ENCODE results near the gene MS4A10.
"Not testable (repeated sequence)": the region's sequence is repeated elsewhere in the genome, so short reads cannot be mapped to it uniquely, and the experiment has no call there.

The MS4A10 gene

GRCh38 chr11:60785136-60785535 lies at the start of gene MS4A10:
MS4A10 (plus strand) TSS chr11:60785333; CDS start chr11:60790336, 5,003 bp downstream.
- DNase-seq, result no peak

DNA sequence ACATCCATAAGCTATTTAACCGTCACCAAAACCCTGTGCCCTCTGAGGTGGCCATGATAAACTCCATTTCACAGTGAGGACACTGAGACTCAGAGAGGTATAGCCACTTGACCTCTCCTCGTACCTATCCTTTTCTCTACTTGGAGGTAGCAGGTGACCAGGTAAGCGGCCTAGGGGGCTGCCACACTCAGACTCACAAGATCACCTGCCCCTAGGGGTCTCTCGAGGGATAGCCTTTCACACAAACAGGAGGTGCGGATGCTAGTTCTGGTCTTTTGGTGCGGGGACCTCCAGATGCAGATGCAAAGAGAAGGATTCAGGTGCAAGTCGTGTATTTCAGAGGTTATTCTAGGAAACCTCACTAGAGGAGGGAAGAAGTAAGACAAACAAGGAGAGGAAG lies 46.0 kb upstream of the MS4A10 start:
- DNase-seq, result no peak

GRCh38 chr11:60740573-60740972 lies 44.6 kb upstream of the MS4A10 start:
- DNase-seq, result no peak

DNA sequence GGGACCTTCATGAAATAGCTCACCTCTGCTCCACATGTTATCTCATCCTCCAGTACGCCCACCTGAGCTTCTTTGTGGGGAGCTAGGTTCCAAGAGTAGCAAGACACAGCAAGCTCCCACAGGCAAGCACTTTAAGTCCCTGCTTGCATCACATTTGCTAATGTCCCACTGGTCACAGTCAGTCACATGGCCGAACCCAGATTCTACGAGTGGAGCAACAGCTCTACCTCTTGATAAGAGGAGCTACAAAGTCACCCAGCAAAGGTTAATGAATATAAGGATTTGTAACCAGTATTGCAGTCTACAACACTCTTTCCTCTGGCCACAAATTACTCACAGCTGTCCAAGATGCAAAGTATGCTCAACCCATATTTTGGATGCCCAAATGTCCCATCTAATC lies 43.7 kb upstream of the MS4A10 start:
- no peak for DNase-seq

DNA sequence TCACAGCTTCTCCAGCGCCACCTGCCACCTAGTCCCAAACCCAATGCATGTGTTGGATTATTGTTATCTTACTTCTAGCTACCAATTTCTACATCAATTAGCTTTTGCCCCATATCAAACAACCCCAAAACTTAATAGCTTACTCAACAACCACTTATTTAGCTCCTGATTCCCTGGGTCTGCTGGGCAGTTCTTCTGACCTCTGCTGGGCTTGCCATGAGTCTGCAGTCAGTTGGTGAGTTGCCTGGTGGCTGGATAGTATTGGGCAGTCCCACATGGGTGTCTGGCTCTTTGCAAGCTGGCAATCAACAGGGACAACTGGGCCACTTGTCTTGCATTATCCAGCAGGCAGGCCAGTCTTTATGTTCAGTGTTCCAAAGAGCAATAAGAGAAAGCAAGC lies 42.1 kb upstream of the MS4A10 start:
- DNase-seq, result no peak

GRCh38 chr11:60744114-60744513 lies 41.0 kb upstream of the MS4A10 start:
- no peak for DNase-seq

GRCh38 chr11:60747359-60747873 lies 37.7 kb upstream of the MS4A10 start:
- no peak for DNase-seq

DNA sequence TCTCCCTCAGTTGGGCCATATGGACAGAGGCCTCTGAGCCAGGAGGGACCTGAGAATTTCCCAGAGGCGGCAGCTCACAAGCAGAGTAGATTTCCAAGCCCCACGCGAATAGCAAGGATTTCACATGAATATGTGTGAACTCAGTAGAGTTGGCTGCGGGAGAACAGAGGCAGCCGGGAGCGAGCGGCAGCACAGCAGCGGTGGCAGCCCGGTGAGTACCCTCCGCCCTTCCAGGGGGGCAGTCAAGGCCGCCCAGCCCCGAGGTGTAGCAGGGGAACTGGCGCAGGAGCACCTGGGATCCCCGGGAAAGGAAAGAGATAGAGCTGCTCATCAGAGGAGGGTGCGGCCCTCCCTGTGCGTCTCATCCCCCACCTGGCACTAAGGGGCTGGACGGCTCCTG lies 36.9 kb upstream of the MS4A10 start:
- DNase-seq, result no peak

- no peak for DNase-seq
These were observed 36.3 kb upstream of the MS4A10 start for GRCh38 chr11:60748821-60749220.

DNA sequence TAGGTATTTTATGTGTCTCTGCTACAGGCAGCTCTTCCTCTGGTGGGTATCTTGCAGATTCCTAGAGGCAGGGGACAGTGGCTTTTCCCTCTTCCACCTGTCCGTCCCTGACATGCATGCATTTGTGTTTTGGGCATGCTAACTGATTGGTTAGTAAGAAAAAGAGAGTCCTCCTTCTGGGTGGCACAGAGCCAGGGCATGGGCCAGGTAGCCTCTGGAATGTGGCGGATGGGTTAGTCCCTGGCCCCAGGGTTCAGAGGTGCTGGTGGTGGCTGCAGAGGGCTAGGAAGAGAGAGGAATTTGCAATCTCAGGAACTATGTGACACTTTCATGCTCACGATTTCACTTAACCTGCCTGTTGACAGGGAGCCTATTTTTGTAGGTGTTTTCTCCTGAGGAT lies 34.2 kb upstream of the MS4A10 start:
- DNase-seq, result no peak

DNA sequence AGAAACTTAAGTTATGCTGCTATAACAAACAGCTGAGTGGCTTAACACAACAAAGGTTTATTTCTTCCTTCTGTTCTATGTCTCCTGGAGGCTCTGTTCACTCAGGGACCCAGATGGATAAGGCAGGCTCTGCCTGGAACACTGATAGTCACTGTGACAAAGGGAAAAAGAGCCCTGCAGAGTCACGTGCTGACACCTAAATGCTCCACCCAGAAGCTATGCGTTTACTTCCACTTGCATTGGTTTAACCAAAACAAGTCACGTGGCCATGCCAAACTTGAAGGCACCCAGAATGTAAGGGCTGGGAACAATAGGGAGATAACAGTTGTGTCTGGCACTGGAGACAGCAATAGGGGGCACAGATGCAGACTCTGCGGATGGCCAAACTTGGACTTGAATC lies 31.8 kb upstream of the MS4A10 start:
- no peak for DNase-seq

DNA sequence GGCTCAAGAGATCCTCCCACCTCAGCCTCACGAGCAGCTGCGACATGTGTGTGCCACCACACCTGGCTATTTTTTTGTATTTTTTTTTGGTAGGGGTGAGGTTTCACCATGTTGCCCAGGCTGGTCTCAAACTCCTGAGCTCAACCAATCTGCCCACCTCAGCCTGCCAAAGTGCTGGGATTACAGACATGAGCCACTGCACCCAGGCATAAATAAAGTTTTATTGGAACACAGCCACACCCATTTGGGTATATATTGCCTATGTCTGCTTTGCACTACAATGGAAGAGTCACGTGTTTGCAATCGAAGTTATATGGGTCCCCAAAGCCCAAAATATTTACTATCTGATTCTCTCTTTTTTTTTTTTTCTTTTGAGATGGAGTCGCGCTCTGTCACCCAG lies 30.2 kb upstream of the MS4A10 start:
- DNase-seq, result no peak

- DNase-seq, result no peak
These were observed 28.7 kb upstream of the MS4A10 start, which contains the start of gene MS4A15 for GRCh38 chr11:60756307-60757032. MS4A15 (plus strand) TSS chr11:60756867; CDS start chr11:60763734, 6,867 bp downstream.

- no peak for DNase-seq
These were observed 27.8 kb upstream of the MS4A10 start for GRCh38 chr11:60757231-60757800.

DNA sequence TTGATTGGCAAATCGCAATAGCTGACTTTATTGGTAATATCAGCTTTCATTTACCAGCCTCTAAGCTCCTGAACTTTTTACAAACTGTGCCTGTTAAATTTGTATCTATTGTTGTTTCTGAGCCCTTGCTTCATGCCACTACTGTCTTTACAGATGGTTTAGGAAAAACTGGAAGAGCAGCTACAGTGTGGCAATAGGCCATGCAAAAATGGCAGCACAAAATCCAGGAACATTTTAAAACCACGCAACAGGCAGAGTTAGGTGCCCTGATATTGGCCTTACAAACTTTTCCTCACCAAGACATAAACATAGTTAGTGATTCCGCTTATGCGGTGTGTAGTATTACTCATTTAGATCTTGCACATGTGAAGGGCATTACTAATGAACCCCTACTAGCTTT lies 26.5 kb upstream of the MS4A10 start:
- not testable (repeated sequence) for DNase-seq

DNA sequence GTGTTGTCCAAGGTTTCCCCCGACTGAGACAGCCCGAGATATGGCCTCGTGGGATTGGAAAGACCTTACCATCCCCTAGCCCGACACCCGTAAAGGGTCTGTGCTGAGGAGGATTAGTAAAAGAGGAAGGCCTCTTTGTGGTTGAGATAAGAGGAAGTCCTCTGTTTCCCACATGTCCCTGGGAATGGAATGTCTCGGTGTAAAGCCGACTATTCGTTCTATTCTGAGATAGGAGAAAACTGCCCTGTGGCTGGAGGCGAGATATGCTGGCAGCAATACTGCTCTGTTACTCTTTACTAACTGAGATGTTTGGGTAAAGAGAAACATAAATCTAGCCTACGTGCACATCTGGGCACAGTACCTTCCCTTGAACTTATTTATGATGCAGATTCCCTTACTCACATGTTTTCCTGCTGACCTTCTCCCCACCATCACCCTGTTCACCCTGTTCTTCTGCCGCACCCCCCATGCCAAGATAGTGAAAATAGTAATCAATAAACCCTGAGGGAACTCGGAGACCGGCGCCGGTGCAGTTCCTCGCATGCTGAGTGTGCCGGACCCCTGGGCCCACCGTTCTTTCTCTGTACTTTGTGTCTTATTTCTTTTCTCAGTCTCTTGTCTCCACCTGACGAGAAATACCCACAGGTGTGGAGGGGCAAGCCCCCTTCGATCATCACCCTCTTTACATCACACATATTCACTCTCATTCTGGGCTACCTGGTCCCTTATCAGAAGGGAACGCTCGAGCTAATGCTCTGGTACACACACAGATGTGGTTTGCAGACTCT lies 25.5 kb upstream of the MS4A10 start:
- DNase-seq, result not testable (repeated sequence)

- no peak for DNase-seq
These were observed 23.5 kb upstream of the MS4A10 start for GRCh38 chr11:60761436-60762190.

DNA sequence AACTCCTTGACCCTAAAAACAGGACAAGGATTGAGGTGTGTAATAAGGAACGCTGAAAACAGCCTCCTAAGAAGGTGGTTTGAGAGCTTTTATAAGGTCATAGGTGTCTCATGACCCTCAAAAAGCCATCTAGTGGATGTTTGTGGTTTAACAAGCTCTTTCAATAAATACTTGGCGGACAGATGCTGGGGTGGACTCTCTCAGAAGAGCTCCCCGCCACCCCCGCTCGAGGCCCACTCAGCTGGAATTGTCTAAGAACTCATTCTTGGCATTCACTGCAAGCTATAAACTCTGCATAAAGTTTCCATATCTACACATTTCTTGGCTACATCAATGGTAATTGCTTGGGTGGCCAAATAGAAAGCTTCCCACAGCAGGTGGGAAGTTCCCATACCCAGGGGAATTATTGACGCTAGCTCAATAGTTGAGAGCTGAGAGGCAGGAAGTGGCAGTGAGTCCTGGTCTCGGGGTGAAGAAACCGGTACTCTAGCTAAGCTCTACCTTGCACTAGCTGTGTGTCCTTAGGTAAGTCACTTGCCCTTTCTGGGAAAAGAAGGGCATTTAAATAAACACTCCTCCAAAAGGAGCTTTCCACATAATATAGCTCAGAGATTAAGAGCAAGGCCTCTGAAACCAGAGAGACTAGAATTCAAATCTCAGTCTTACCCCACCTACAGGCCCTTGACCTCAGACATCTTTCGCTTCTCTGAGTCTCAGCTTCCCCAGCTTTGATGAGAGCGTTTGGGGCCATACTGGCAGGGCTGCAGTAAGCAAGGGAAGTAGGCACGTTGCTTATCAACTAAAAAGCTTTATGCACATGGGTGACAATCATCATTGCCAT lies 22.1 kb upstream of the MS4A10 start:
- DNase-seq, result no peak

GRCh38 chr11:60763692-60764369 lies 21.3 kb upstream of the MS4A10 start:
- DNase-seq, result no peak

DNA sequence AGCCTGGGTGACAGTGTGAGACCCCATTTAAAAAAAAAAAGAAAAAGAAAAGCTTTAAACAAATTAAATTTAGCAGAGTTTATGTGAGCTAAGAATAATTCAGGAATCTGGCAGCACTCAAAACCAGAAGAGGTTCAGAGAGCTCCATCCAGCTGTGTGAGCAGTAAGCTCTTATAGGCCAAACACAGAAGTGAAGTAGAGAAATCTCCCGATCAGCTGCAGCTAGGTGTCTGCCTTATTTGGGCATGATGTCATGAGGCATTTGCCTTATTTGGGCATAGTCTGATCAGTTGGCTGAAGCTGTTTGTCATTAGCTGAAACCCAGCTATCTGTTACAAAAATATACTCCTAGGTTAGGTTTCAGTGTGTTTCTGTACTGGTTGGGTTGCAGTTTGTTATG lies 20.3 kb upstream of the MS4A10 start:
- DNase-seq, result no peak

DNA sequence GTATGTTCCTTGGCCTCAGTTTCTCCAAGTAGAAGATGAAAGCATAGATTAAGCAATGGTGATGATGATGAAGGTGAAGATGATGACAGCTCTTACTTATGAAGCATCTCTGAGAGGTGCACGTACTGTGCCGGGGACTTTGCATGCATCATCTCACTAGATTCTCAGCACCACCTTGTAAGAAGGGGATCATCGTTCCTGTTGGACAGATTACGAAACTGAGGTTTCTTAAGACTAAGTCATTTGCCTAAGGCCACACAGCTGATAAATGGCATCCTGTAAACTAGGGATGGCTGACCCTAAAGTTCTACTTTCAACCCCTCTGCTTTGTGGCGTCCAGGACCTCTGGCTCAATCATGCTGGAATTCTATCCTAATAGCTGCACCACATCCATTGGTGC lies 19.8 kb upstream of the MS4A10 start:
- DNase-seq, result no peak

All from activated CD4-positive, alpha-beta T cell treated with anti-CD3 and anti-CD28 coated beads, Interleukin-2, amount 50 U/mL, for 4 hours (primary cell).